ENCODE results near the gene PSMD8. TPM values are rescaled to one million over a fixed set of nuclear protein-coding genes. Genes with fewer than 3 reads are reported as not detected.
"Not testable (repeated sequence)": the region's sequence is repeated elsewhere in the genome, so short reads cannot be mapped to it uniquely, and the experiment has no call there.

Gene PSMD8
- 299 TPM for total RNA-seq
- long read RNA-seq, transcript PSMD8-201 (7 exons, 1,553 nt), result major isoform, 461 of 510 reads
- long read RNA-seq, transcript PSMD8-208 (6 exons, 771 nt), result minor isoform, 15 of 510 reads
- long read RNA-seq, partial matches to known transcripts, result 20 of 510 reads
- long read RNA-seq, other reads (novel, unspliced or antisense), result 13 of 510 reads

DNA sequence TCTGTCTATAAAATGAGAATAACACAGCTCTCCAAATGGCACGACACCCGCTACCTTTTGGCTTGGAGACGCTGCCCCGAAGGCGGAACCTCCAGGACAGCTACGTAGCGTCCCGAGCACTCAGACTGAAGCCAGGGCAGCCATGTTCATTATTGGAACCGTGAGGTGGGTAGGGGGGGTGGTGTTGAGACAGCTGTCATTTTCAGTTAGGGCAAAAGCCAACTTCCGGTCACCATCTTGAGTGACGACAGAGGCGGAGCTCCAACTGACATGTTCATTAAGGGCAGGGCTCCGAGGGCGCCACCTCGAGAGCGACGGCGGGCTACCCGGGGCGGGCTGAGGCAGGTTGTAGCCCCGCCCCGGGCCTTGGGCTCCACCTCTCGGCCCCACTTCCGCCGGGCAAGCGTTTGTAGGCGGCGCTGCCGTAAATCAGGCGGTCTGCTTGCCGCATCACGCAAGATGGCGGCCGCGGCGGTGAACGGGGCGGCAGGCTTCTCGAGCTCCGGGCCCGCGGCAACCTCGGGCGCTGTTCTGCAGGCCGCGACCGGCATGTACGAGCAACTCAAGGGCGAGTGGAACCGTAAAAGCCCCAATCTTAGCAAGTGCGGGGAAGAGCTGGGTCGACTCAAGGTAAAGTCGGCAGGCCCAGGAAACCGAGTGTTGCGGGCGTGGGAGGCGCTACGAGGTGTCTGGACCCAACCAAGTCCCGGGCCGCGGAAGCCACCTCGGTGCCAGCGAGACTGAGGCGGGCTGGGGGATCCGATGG is at the start of gene PSMD8:
PSMD8 (plus strand) TSS at position 240 of the 766 bp plus-strand sequence; CDS start at position 271, 31 bp downstream.
- DNase-seq (peak; percentile 99), ATAC-seq (ENCODE audit: poor library complexity) (peak; percentile 99)
- intact Hi-C loops (cut with DNase I), result loop anchor here (2.0 kb wide), 1 partner anchor 40 kb away; the partner anchor contains the start of gene CATSPERG

DNA sequence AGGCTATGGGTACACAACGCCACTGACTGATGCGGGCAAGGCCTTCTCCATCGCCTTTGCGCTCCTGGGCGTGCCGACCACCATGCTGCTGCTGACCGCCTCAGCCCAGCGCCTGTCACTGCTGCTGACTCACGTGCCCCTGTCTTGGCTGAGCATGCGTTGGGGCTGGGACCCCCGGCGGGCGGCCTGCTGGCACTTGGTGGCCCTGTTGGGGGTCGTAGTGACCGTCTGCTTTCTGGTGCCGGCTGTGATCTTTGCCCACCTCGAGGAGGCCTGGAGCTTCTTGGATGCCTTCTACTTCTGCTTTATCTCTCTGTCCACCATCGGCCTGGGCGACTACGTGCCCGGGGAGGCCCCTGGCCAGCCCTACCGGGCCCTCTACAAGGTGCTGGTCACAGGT is 47.8 kb upstream of the PSMD8 start:
- ATAC-seq (ENCODE audit: poor library complexity) (no peak), DNase-seq (no peak)
- intact Hi-C loops (cut with DNase I), result loop anchor here (10.0 kb wide), 1 partner anchor 422 kb away; the partner anchor contains the start of genes SIPA1L3 and WDR87

DNA sequence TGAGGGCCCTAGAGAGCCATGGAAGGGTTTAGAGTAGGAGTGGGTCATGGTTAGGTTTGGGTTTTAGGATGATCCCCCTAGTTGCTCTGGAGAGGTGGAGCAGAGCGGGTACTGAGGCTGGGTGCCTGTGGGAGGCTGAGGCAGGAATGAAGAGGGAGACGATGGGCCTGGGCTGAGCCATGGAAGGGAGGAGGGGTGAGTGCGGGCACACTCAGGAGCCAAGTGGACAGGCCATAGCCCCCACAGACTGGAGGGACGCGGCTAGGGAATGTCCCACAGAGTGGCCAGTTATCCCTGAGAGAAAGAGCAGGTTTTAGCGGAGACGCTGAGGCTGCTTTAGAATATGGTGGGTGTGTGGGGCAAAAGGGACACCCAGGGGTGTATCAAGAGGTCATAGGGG is 44.7 kb upstream of the PSMD8 start:
- intact Hi-C loops (cut with DNase I), result loop anchor here (10.0 kb wide), 1 partner anchor 425 kb away; the partner anchor contains the start of genes SIPA1L3 and WDR87
- DNase-seq (no peak), ATAC-seq (ENCODE audit: poor library complexity) (no peak)

DNA sequence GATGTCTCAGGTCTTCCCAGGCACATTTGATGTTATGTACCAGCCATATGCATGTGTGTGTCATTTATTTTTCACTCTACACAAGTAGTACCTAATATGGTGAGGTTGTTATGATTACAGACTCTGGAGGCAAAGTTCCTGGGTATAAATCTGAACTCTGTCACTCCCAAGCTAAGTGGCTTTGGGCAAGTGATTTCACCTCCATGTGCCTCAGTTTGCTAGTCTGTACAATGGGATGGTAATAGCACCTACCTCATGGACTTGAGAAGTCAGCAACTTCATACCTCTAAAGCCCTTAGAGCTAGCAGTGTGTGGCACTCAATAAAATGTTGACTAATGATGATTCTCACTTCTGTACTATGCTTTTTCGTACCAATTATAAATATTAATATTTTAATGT is 42.6 kb upstream of the PSMD8 start:
- ATAC-seq (ENCODE audit: poor library complexity) (no peak), DNase-seq (no peak)
- intact Hi-C loops (cut with DNase I), result no loop called here

DNA sequence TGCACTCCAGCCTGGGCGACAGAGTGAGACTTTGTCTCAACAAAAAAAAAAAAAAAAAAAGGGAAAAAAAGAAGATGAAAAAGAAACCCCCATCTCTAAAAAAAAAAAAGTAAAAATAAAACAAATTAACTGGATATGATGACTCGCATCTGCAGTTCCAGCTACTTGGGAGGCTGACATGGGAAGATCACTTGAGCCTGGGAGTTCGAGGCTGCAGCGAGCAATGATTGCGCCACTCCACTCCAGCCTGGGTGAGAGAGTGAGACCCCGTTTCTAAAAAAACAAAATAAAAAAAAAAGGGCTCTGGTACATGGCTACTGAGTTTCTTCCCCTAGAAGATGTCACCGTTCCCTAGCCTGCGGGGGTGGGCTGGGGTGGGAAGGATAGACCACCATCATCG is 41.1 kb upstream of the PSMD8 start:
- DNase-seq (no peak), ATAC-seq (ENCODE audit: poor library complexity) (no peak)
- intact Hi-C loops (cut with DNase I), result no loop called here

DNA sequence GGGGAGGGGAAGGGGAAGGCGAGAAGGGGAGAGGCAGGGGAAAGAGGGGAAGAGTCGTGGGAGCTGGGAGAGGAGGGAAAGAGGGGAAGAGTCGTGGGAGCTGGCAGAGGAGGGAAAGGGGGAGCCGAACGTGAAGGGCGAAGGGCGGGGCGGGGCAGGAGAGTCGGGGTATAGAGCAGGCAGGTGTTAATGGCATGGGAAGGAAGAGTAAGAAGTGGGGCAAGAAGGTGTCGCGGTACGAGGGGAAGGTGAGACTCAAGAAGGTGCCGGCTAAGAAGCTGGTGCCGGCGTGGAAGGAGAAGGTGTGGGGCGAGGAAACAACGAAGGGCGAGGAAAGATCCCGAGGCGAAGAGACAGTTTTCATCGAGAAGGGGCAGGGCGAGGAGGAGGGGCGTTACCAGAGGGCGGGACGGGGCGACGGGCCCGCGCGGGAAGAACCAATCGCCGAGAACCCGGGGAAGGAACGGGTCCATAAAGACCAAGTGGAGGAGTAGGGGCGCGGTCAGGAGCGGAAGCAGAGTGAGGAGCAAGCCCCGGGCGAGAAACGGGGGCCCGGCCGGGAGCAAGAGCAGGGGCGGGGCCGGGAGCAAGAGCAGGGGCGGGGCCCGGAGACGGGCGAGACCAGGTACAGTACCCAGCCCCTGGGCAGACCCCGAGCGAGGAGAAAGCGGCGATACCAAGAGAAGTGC is 38.3 kb upstream of the PSMD8 start:
- intact Hi-C loops (cut with DNase I), result loop anchor here (2.0 kb wide), 2 partner anchors 39 to 93 kb away; partner anchors contain the start of gene PSMD8
- ATAC-seq (ENCODE audit: poor library complexity), result peak; percentile 95
- DNase-seq, result peak; percentile 97

DNA sequence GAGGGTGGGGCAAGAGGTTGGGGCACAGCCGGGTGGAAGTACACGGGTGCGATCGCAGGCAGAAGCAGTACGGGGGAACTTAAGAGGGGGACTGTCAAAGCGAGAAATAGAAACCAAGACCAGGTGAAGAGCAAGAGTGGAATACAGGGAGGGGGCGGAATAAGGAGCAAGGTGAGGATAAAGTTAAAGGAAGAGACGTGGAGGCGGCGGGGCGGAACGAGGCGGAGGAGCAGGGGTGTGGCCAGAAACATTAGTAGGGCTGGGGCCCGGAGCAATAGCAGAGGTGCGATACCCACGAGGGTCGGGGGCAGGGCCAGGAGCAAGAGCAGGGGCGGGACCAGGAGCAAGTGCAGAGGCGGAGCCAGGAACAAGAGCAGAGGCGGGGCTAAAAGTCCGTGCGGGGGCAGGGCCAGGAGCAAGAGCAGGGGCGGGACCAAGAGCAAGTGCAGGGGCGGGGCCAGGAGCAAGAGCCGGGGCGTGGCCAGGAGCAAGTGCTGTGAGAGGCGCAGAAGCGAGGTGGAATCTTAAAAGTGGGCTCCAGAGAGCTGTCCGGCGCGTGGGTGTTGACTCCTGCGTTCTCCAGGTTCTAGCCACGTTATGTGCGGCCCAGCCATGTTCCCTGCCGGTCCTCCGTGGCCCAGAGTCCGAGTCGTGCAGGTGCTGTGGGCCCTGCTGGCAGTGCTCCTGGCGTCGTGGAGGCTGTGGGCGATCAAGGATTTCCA is 37.6 kb upstream of the PSMD8 start:
- intact Hi-C loops (cut with DNase I), result no loop called here
- DNase-seq, result peak; percentile 97
- peak; percentile 84 for ATAC-seq (ENCODE audit: poor library complexity)

DNA sequence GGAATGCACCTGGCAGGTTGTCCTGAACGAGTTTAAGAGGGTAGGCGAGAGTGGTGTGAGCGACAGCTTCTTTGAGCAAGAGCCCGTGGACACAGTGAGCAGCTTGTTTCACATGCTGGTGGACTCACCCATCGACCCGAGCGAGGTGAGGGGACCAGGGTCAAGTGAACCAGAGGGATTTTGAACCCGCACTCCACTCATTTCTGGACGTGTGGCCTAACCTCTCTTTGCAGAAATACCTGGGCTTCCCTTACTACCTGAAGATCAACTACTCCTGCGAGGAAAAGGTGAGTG is 37.1 kb upstream of the PSMD8 start:
- no peak for DNase-seq
- intact Hi-C loops (cut with DNase I), result no loop called here
- no peak for ATAC-seq (ENCODE audit: poor library complexity)

DNA sequence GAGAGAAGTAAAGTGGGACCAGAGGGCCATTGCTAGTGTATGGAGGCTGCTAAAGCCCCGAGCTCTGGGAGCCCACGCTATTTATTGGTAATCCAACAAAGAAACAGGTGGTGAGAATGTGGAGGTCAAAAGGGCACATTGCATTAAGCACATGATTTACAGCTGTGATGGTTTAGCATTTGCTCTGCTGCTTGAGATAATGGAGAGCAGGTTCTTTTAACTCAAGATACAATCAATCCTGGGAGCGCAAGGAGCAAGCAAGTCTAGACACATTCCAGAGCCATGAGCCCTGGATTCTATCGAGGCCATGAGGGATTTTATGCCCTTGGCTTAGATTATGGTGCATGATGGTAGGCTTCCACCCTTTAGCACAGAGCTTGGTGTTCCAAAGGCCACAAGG is 35.4 kb upstream of the PSMD8 start:
- intact Hi-C loops (cut with DNase I); ATAC-seq (ENCODE audit: poor library complexity): not testable (repeated sequence)

DNA sequence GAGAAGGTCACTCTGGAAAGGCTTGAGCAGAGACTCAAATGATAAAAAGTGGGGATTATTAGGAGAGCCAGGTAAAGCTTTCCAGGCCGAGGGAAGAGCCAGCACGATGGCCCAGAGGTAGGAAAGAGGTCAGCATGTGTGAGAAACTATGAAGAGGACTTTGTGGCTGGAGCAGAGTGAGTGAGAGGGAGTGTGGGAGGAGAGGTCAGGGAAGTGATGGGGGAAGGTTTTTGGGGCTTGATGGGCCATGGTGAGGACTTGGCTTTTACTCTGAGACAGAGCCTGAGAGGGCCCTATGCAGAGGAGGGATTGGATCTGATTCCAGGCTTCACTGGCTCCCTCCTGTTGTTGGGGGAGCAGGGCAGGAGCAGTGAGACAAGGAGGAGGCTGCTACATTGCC is 33.4 kb upstream of the PSMD8 start:
- intact Hi-C loops (cut with DNase I), result no loop called here
- ATAC-seq (ENCODE audit: poor library complexity) (no peak), DNase-seq (no peak)

More for the DNA sequence above, 35.4 kb upstream of the PSMD8 start:
- not testable (repeated sequence) for DNase-seq

DNA sequence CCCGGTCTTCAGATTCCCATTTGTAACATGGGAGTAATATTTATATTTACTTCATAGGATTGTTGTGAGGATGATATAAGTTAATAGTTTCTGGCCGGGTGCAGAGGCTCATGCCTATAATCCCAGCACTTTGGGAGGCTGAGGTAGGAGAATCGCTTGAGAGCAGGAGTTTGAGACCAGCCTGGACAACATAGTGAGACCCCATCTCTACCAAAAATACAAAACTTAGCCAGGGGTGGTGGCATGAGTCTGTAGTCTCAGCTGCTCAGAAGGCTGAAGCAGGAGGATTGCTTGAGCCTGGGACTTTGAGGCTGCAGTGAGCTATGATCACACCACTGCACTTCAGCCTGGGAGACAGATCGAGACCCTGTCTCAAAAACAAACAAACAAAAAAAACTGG is 27.5 kb upstream of the PSMD8 start:
- intact Hi-C loops (cut with DNase I), result no loop called here
- no peak for DNase-seq
- no peak for ATAC-seq (ENCODE audit: poor library complexity)

DNA sequence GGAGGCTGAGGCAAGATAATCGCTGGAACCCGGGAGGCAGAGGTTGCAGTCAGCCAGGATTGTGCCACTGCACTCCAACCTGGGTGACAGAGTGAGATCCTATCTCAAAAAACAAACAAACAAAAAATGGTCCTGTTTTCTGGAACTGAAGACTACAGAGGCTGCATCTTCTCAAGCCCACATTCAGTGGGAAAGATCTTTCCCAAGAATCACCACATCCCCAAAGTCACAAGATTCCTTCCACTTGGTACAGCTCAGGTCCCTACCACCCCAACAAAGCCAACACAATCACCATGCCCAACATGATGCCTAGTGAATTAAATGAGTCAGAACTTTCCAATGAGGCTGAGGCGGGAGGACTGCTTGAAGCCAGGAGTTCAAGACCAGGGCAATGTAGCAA is 23.5 kb upstream of the PSMD8 start:
- DNase-seq (no peak), ATAC-seq (ENCODE audit: poor library complexity) (no peak)
- intact Hi-C loops (cut with DNase I), result no loop called here

DNA sequence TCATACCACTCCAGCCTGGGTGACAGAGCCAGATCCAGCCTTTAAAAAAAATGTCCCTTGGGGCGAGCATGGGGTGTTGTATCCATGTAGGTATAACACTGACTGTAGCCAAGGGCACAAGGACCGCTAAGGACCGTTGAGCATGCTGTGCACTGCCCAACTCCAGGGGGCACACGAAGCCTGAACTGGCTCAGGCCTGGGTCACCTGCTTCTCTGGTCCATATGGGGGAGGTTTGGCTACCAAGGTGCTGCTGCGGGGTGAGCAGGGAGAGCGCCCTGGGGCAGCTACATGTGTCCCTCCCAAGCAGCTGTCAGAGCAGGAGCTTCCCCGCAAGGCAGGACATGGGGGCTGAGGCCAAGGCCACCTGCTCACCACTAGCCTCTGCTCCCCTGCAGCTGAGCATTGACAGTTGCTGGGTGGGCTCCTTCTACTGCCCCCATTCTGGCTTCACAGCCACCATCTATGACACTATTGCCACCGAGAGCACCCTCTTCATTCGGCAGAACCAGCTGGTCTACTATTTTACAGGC is 22.4 kb upstream of the PSMD8 start:
- intact Hi-C loops (cut with DNase I), result no loop called here
- no peak for ATAC-seq (ENCODE audit: poor library complexity)
- DNase-seq, result no peak

DNA sequence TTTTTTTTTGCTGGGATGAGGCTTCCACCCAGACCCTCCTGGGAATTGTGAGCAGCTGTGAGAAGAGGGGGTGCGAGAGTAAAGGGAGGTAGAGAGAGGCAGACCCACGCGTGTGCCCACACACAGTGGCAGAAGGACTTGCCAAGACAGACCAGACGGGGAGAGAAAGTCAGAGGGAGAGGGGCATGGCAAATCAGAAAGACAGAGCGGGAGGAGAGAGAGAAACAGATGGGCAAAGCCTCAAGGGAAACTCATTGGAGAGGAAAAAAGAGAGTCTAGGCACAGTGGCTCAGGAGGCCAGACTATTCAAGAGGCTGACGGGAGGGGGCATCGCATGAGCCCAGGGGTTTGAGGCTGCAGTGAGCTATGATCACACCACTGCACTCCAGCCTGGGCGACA is 21.8 kb upstream of the PSMD8 start:
- intact Hi-C loops (cut with DNase I), result no loop called here
- ATAC-seq (ENCODE audit: poor library complexity) (no peak), DNase-seq (no peak)

DNA sequence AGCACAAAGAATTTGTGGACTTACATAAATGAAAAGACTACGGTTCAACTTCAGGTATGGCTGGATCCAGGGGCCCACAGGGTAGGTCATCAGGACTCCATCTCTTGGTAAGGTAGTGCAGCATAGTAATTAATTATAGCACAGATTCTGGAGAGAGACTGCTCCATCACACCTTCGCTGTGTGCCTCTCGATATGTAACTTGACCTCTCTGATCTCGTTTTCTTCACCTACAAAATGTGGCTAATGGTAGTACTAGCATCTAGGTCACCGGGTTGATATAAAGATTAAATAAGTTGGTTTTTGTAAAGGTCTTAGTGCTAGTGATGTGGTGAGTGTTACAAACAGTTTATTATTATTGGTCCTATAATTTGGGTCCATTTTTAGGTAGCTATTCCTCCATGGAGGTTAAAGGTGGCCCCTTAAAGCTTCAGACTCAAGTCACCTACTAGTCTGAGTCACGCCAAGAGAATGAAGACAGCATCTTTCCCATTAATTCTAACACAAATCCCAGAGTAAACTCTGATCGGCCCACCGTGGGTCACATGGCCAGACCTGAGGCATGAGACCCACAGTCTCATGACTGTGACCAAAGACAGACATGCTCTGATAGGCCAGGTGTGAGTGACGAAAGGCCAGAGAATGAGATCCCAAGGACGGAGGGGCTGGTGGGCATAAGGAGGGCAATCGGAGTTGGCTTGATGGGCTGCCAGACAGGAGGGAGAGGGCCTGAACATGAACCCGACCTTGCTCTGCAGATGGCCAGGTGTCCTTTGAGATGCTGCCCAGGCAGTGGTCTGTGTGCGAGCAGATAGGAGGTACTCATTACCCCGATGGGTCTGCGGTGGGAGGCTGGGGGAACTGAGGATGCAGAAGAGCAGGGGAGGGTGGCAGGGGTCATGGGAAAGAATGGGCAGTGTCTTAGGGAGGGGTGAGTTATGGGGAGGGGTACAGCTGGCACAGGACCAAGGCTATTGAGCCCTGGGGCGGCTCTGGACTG is 18.3 kb upstream of the PSMD8 start:
- DNase-seq (no peak), ATAC-seq (ENCODE audit: poor library complexity) (no peak)
- intact Hi-C loops (cut with DNase I), result no loop called here

DNA sequence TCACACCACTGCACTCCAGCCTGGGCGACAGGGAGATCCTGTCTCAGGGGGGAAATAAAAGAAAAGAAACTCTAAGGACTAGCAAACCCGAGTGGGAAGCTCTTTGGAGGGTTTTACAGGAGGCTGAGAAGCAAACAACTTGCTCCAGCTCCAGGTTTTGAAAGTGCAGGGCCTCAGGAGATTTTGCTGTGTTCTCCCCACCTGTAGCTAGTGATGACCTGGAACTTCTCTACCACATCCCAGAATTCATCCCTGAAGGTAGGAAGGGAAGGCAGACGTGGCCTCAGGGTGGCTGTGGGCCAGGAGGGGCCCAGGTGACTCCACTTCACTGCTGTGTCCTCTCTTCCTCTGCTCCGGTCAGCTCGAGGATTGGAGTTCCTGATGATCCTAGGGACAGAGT is 16.3 kb upstream of the PSMD8 start:
- DNase-seq (no peak), ATAC-seq (ENCODE audit: poor library complexity) (no peak)
- intact Hi-C loops (cut with DNase I), result no loop called here

DNA sequence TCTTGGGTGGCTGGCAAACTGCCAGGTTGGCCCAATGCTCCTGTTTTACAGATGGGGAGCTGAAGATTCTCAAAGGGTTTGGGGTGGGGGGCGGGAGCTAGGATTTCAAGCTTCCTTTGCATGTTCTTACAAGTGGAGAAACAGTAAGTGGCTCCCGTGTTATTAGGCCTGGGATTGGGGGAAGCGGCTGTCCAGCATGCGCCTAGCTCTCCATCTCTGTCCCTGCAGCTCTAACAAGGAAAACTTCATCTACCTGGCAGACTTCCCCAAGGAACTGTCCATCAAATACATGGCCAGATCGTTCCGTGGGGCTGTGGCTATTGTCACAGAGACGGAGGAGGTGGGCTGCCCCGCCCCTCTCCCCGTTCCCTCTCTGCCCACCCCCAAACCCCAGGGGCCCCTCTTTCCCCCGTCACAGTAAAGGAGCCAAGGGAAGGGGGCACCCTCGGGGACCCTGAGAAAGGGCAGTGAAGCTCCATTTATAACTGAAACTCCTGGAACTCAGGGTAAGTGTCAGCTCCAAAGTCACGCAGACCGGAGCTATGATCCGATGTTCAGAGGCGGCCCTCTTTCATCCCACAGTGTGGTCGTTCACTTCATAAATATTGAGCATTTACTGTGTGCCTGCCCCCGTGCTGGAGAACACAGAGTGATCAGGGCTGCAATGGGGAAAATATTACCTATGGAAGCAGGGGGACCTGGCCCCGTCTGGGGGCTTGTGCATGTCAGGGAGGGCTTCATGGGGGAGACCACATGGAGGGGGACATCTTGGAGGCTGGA is 14.9 kb upstream of the PSMD8 start:
- ATAC-seq (ENCODE audit: poor library complexity), result no peak
- DNase-seq, result no peak
- intact Hi-C loops (cut with DNase I), result no loop called here

Data from Right ventricle myocardium superior (tissue), 1 donor.